Brain microvascular endothelial cell (primary cell): Measurements from ENCODE around the gene MYADML2.

ENCODE experiments used
- DNase-seq: peaks from one replicate; pipeline ENCODE4 v3.0.0-alpha.2; 2020
- H3K27ac ChIP-seq: fragments of 250-450 bp; sonication (Bioruptor Pico); 2 replicates; pipeline ENCODE4 v1.5.1; 2020; ENCODE audit warnings: mild to moderate bottlenecking, moderate library complexity
- H3K27me3 ChIP-seq: fragments of 250-450 bp; sonication (Bioruptor Pico); replicated peaks from 2 replicates; pipeline ENCODE4 v1.5.1; 2020; ENCODE audit warnings: mild to moderate bottlenecking
- H3K36me3 ChIP-seq: fragments of 250-450 bp; sonication (Bioruptor Pico); replicated peaks from 2 replicates; pipeline ENCODE4 v1.5.1; 2020; ENCODE audit warnings: mild to moderate bottlenecking
- H3K4me3 ChIP-seq: 2 replicates; pipeline ENCODE4 v1.5.1; 2011; ENCODE audit warnings: low read depth, mild to moderate bottlenecking, control low read depth, low read length, moderate library complexity
- in situ Hi-C: cut with HindIII; loops from 2 replicates; pipeline ENCODE4 v1.10.0; 2017; ENCODE audit warnings: low sequenced_read_pairs, low pct_ligation_motif_present
- TF ChIP-seq, protein P1 (sequence below): IDR thresholded peaks from 2 replicates; pipeline ENCODE4 v1.5.1; 2011; ENCODE audit warnings: low read depth, mild to moderate bottlenecking, moderate library complexity, low read length, control low read depth, inconsistent platforms; ENCODE audit errors: missing control alignments

The MYADML2 gene

DNA sequence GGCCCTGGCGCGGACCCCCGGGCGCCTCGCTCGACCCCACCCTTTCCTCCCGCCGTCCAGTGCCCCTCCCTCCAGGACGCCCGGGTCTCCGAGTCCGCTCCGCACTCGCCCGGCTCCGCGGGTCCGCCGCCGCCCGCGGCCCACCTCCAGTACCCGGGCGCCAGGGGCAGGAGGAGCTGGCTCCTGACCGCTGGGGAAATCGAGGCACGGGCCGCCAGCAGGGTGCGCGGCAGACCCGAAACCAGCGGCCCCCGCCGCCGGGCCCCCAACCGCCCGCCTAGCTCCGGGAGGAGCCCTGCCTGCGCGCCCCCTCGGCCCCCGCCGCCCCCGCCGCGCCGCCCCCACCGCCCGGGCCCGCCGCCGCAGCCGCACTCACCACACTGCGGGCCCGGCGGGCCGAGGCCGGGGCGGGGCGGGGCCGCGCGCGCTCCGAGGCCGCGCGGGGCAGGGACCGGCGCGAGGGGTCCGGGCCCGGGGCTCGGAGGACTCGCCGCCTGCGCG lies 19.8 kb downstream of the MYADML2 start:
- peak overlapping the region; percentile 79 for H3K4me3 ChIP-seq
- in situ Hi-C loops = no loop called here

DNA sequence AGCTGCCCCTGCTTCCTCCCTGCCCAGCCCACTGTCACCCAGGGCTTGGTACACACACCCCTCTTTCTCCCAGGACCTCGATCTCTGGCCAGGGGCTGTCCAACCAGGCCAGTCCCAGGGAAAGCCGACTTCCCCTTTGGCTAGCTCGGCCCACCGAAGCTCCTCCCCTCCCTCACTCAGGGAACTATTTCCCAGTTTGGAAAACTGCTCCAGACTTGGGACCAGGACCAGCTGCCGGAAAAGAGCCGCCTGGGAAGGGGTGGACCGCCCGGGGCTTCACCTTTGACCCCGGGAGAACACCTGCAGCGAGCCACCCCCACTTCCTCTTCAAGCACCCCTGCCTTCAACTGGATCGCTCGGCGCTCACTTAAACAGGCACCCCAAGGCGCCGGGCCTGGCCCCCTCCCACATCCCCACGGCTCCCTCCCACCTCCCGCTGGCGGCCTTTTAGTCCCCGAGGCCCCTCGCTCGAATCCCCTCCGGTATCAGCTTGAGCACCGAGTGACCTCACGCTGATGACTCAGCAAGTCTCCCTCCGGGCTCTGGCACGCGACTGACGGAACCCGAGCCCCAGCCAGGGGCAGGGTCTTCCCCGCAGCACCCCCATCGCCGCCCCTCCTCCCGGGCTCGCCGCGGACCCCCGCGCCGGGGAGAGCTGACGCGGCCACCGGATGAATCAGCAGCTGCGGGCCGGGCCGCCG lies 20.4 kb downstream of the MYADML2 start:
- Histone ChIP-seq H3K27ac (peak overlapping the region; percentile 90), H3K36me3 (peaks cover 8% of the 10 kb centered on the region), H3K4me3 (peak overlapping the region; percentile 79), H3K27me3 (no peaks in the 10 kb centered on the region)
- in situ Hi-C loops = no loop called here
- peak; percentile 53 for DNase-seq
- TF ChIP-seq, protein P1, sequence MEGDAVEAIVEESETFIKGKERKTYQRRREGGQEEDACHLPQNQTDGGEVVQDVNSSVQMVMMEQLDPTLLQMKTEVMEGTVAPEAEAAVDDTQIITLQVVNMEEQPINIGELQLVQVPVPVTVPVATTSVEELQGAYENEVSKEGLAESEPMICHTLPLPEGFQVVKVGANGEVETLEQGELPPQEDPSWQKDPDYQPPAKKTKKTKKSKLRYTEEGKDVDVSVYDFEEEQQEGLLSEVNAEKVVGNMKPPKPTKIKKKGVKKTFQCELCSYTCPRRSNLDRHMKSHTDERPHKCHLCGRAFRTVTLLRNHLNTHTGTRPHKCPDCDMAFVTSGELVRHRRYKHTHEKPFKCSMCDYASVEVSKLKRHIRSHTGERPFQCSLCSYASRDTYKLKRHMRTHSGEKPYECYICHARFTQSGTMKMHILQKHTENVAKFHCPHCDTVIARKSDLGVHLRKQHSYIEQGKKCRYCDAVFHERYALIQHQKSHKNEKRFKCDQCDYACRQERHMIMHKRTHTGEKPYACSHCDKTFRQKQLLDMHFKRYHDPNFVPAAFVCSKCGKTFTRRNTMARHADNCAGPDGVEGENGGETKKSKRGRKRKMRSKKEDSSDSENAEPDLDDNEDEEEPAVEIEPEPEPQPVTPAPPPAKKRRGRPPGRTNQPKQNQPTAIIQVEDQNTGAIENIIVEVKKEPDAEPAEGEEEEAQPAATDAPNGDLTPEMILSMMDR = no peak

More for the DNA sequence above, 19.8 kb downstream of the MYADML2 start:
- peak overlapping the region; percentile 90 for H3K27ac ChIP-seq
- DNase-seq = no peak
- no peaks in the 10 kb centered on the region for H3K27me3 ChIP-seq
- H3K36me3 ChIP-seq = peaks cover 3% of the 10 kb centered on the region
- TF ChIP-seq, protein P1 = no peak

DNA sequence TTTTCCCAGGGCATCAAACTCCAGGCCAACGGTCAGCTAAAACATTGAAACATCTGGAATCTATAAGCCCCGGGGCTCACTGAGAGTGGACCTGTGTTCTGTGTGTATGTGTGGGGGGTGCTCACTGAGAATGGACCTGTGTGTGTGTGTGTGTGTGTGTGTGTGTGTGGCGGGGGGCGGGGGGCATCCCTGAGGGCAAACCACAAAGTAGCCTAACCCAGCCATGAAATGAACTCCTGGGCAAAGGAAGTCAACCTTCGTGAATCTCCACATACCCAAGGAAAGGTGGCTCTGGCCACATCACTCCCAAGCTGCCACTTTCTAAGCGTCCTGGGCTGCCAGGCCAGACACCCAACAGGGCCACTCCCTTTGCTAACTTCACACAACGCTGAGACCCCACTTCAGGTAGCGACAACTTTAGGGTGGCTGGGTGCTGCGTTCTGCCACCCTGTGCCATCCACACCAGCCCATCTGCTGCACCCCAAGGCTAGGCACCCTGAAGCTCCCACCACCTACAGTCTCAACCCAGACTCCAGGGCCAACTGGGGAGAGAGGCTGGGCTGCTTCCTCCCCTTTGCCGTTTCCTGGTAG lies 21.1 kb downstream of the MYADML2 start:
- no peak for DNase-seq
- in situ Hi-C loops = no loop called here
- H3K36me3 ChIP-seq = peaks cover 11% of the 10 kb centered on the region
- H3K27ac ChIP-seq = peak overlapping the region; percentile 90
- TF ChIP-seq, protein P1 = no peak
- peak overlapping the region; percentile 79 for H3K4me3 ChIP-seq
- H3K27me3 ChIP-seq = no peaks in the 10 kb centered on the region

DNA sequence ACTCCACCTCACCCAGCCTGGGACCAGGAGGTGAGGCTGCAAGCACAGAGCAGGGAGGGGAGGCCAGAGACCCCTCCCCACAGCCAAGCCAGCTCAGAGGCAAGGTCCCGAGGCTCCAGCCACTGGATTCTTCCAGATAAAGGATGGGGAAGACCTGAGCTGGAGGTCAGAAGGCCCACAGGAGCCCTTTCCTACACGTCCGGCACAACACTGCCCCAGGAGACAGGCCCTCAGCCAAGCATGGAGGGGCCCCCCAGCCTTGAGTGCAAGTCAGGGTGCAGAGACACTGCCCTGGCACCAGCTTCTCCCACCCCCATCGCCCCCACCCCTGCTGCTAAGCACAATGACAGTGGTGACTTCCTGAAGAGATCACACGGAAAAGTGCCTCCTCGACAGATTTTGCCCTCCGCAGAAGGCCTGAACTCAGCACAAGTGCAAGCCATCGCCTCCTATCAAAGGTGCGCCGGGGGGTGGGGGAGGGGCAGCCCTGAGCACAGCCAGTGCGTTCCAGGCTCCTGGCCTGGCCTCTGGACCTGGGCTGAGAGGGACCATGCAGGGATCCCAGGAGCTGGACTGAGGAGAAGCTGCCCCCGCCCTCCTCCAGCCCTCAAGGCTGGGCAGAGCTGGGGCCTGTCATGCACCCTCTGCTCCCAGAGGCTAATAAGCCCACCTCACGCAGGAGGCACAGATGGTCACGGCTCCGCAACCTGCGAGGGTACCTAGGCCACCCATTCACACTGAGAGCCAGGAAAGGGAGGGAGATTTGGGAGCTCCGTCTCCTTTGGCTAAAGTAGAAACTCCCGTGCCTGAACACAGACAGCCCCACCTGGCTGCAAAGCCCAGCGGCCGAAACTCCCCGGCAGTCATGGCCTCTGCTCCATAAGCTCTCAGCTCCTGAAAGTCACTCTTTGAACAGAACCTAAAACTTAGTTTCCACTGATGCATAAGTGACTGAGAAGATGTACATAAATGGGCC lies 22.2 kb downstream of the MYADML2 start:
- in situ Hi-C loops = no loop called here
- H3K4me3 ChIP-seq = no peak overlapping the region
- no peaks in the 10 kb centered on the region for H3K27me3 ChIP-seq
- TF ChIP-seq, protein P1 = no peak
- H3K27ac ChIP-seq = no peak overlapping the region
- no peak for DNase-seq
- peaks cover 18% of the 10 kb centered on the region for H3K36me3 ChIP-seq

DNA sequence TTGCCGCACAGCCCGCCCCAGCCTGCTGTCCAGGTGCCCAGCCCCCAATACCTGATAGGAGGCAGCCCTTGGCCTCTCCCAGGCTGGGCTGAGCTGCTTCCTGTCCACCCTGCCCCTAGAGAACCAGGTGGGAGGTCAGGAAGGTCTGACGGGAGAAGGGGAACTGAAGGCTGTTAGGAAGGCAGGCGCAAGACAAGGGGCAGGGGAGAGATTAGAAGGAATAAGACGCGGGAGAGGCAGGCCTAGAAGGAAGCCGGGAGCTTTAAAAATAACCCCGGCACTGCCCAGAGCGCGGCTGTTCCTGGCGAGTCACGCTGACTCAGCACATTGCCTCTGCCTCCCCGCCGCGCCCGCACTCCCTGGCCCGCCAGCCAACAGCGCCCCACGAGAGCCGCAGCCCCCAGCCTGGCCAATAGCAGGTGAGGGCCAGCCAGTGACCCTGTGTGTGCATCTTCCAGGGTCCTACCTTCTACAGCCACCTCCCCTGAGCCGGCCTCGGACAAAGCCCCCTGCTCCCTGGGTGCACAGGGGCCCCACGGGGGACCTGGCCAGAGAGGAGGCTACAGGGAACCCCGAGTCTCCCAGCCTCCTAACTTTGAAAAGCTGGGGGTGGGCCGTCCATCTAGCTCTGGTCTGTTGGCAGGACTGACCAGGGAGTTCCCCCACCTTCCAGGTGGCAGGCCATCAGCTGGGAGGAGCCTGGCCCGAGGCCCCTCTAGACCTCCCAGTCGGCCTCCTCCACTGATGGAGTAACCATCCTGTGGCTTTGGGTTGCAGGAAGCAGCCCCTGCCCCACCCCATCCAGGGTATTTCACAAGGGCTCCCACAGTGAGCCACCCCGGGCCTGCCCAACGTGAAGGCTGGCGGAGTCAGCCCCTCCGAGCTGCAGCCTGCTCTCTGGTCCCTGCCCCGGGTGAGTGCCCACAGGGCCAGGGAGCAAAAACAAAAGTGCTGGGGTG lies 23.5 kb downstream of the MYADML2 start:
- in situ Hi-C loops = no loop called here
- H3K27ac ChIP-seq = peak overlapping the region; percentile 64
- peak; percentile 78 for DNase-seq
- TF ChIP-seq, protein P1 = no peak
- H3K36me3 ChIP-seq = peaks cover 25% of the 10 kb centered on the region
- H3K4me3 ChIP-seq = peak overlapping the region; percentile 34
- H3K27me3 ChIP-seq = no peaks in the 10 kb centered on the region
